Lower leg skin (tissue), 3 donors: ENCODE results near the gene ABHD8.

Experiments used
- POLR2A ChIP-seq, 2 donors: fragments of 450-650 bp; IDR thresholded peaks; one replicate each; pipeline ENCODE4 v1.6.1; 2016 to 2017; ENCODE audit warnings: antibody characterized with exemption in 2 of 2, mild to moderate bottlenecking in 1 of 2, moderate library complexity in 1 of 2
- TF ChIP-seq, protein P1 (sequence below), 3 donors: fragments of 450-650 bp; IDR thresholded peaks; one replicate each; pipeline ENCODE4 v1.5.1; 2016; ENCODE audit warnings: antibody characterized with exemption in 3 of 3, mild to moderate bottlenecking in 3 of 3, moderate library complexity in 2 of 3

DNA sequence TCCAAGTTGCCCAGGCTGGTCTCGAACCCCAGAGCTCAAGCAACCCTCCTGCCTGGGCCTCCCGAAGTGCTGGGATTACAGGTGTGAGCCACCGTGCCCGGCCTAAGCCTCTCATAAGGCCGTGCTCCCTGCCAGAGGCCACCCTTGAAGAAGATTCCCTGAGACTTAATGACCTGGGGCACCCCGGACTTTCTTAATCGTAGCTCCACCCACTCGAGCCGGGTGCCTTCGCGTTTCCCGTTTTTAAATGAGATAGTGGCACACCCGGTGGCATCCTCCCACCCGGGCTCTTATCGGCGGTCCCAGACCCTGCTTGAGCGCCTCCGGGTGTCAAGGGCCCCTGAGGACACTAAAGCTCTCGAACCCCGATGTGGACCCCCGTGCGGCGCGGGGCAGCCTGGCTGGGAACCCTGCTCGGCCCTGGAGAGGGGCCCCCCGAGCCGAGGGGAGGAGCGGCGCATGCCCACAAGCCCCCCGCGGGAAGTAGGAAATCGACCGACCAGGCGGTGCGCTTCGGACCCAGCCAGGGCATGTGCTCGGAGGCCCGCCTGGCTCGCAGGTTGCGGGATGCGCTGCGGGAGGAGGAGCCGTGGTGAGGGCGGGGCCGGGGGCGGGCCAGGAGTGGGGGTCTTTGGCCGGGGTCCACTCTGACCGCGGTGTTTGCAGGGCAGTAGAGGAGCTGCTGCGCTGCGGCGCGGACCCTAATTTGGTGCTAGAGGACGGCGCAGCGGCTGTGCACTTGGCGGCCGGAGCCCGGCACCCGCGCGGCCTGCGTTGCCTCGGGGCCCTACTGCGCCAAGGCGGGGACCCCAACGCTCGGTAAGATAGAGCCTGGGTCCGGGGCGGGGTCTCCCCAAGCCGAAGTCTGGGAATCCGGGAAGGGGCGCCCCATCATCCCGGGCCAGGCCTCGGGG lies 21.6 kb downstream of the ABHD8 start, which contains the start of gene ANKLE1:
- TF ChIP-seq, protein P1, sequence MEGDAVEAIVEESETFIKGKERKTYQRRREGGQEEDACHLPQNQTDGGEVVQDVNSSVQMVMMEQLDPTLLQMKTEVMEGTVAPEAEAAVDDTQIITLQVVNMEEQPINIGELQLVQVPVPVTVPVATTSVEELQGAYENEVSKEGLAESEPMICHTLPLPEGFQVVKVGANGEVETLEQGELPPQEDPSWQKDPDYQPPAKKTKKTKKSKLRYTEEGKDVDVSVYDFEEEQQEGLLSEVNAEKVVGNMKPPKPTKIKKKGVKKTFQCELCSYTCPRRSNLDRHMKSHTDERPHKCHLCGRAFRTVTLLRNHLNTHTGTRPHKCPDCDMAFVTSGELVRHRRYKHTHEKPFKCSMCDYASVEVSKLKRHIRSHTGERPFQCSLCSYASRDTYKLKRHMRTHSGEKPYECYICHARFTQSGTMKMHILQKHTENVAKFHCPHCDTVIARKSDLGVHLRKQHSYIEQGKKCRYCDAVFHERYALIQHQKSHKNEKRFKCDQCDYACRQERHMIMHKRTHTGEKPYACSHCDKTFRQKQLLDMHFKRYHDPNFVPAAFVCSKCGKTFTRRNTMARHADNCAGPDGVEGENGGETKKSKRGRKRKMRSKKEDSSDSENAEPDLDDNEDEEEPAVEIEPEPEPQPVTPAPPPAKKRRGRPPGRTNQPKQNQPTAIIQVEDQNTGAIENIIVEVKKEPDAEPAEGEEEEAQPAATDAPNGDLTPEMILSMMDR (IDR thresholded peaks at IDR 0.05), result no peak
- TF ChIP-seq POLR2A (IDR thresholded peaks at IDR 0.05), result no peak
